SH-SY5Y (cell line): Measurements from ENCODE around the gene ZNF362.

Experiments
- GATA2 ChIP-seq: IDR thresholded peaks from 2 replicates; pipeline ENCODE4 v1.6.1; 2011; ENCODE audit warnings: mild to moderate bottlenecking, low read depth, low read length
- GATA3 ChIP-seq: IDR thresholded peaks from 2 replicates; pipeline ENCODE4 v1.6.1; 2011; ENCODE audit warnings: low read depth, mild to moderate bottlenecking, low read length, moderate library complexity

ZNF362 gene

GRCh38 chr1:33286451-33287185 lies 30.3 kb downstream of the ZNF362 start:
- TF ChIP-seq GATA3: no peak
- no peak for TF ChIP-seq GATA2

GRCh38 chr1:33287317-33287716 lies 31.0 kb downstream of the ZNF362 start:
- TF ChIP-seq GATA3: no peak
- TF ChIP-seq GATA2: no peak

- no peak for TF ChIP-seq GATA2
- no peak for TF ChIP-seq GATA3
These were observed 32.9 kb downstream of the ZNF362 start for GRCh38 chr1:33288976-33289857.

GRCh38 chr1:33289858-33290154 lies 33.5 kb downstream of the ZNF362 start:
- no peak for TF ChIP-seq GATA2
- no peak for TF ChIP-seq GATA3

GRCh38 chr1:33292726-33293340 lies 36.5 kb downstream of the ZNF362 start:
- TF ChIP-seq GATA3: no peak
- TF ChIP-seq GATA2: no peak

GRCh38 chr1:33294071-33295010 lies 38.0 kb downstream of the ZNF362 start:
- TF ChIP-seq GATA3 (no peak), GATA2 (no peak)

DNA sequence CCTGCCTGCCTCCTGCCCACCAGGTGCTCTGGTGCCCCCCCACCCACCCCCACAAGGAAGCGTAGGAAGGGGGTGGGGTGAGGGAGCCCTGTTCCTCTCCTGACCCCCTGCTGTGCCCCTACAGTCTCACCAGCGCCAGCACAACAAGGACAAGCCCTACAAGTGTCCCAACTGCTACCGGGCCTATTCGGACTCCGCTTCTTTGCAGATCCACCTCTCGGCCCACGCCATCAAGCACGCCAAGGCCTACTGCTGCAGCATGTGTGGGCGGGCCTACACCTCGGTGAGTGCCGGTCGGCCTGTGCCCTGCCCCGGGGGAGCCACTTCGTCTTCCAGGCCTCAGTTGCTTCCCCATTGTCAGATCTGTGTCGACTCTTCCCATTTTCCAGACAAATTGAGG lies 38.7 kb downstream of the ZNF362 start:
- TF ChIP-seq GATA3: no peak
- no peak for TF ChIP-seq GATA2

GRCh38 chr1:33295450-33296081 lies 39.3 kb downstream of the ZNF362 start:
- TF ChIP-seq GATA3 (no peak), GATA2 (no peak)

- TF ChIP-seq GATA2: no peak
- TF ChIP-seq GATA3: no peak
These were observed 39.8 kb downstream of the ZNF362 start for GRCh38 chr1:33296082-33296458.

GRCh38 chr1:33296824-33297223 lies 40.5 kb downstream of the ZNF362 start:
- TF ChIP-seq GATA3 (no peak), GATA2 (no peak)

DNA sequence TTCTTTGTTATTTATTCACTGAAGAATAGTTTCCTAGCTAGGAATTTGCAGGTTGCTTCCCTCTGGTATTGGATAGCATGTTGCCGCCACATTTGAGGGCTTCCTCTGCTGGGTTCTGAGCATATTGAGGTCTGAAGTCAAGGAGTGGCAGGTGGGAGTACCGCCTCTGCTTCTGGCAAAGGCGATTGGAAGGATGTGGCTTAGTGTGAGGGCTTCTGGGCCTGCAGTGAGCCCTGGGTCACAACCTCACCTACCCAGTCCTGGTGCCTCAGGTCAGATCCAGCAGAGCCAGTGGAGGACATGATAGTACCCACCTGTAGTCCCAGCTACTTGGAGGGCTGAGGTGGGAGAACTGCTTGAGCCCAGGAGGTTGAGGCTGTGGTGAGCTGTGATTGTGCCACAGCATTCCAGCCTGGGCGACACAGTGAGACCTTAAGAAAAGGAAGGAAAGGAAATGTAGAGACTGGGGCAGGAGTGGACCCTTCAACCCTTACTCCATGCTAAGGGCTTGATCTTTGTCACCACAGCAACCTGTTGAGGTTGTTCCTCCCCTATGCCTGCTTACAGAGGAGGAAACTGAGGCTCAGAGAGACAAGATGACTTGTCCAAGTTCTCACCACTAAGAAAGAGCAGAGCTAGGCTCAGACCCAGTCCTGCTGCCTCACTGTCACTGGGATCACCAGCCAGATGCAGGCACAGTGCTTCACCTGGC lies 41.8 kb downstream of the ZNF362 start:
- no peak for TF ChIP-seq GATA2
- TF ChIP-seq GATA3: no peak

DNA sequence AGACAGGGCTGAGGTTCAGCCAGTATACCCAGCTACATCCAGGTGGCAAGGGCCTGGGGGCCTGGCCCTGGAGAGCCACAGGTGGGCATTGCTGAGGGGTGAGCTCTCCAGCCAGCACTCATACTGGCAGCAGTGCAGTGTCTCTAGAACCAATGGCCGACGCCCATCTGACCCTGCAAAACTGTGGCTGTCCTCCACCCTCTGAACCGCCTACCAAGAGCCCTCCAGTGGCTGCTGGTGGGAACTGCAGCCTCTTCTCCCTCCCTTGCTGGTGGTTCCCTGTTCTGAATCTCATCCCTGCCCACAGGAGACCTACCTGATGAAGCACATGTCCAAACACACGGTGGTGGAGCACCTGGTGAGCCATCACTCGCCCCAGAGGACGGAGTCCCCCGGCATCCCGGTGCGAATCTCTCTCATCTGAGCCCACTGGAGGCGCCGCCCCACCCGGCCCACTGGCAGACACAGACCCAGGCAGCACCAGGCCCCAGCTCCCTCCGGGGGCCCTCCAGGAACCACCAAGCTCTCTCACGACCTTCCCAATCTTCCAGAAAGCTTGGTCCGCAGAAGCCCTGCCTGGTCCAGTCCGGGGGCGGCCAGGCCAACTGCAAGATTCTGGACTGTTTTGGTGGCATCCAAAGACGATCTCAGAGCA lies 42.5 kb downstream of the ZNF362 start:
- TF ChIP-seq GATA3 (no peak), GATA2 (no peak)

GRCh38 chr1:33299461-33300155 lies 43.3 kb downstream of the ZNF362 start:
- TF ChIP-seq GATA3 (no peak), GATA2 (no peak)
